HG03571 (cell line): ENCODE results near the gene DPP6.

Source experiments
- ATAC-seq: cut with Tn5 transposase; IDR thresholded peaks from one replicate; pipeline ENCODE4 v1.9.1; 2021; ENCODE audit not compliant: unreplicated experiment

Gene DPP6

GRCh38 chr7:154684666-154685563 is 632.7 kb downstream of the DPP6 start:
- no peak for ATAC-seq

GRCh38 chr7:154685564-154685901 is 633.3 kb downstream of the DPP6 start:
- ATAC-seq: no peak

GRCh38 chr7:154686305-154686704 is 634.1 kb downstream of the DPP6 start:
- no peak for ATAC-seq

GRCh38 chr7:154688952-154689351 is 636.8 kb downstream of the DPP6 start:
- ATAC-seq: no peak

GRCh38 chr7:154690411-154690810 is 638.2 kb downstream of the DPP6 start:
- no peak for ATAC-seq

GRCh38 chr7:154693661-154694060 is 641.5 kb downstream of the DPP6 start:
- ATAC-seq: no peak

GRCh38 chr7:154695836-154696235 is 643.6 kb downstream of the DPP6 start:
- no peak for ATAC-seq

GRCh38 chr7:154696556-154696955 is 644.4 kb downstream of the DPP6 start:
- no peak for ATAC-seq

- ATAC-seq: no peak
Observed at GRCh38 chr7:154698726-154699291, 646.6 kb downstream of the DPP6 start.

GRCh38 chr7:154699417-154699816 is 647.2 kb downstream of the DPP6 start:
- no peak for ATAC-seq

- no peak for ATAC-seq
Observed at GRCh38 chr7:154709840-154710520, 657.8 kb downstream of the DPP6 start.

GRCh38 chr7:154720016-154720415 is 667.8 kb downstream of the DPP6 start:
- ATAC-seq: no peak

- ATAC-seq: no peak
Observed at GRCh38 chr7:154721086-154721485, 668.9 kb downstream of the DPP6 start.

- no peak for ATAC-seq
Observed at GRCh38 chr7:154726368-154726767, 674.2 kb downstream of the DPP6 start.

GRCh38 chr7:154729056-154729455 is 676.9 kb downstream of the DPP6 start:
- no peak for ATAC-seq

GRCh38 chr7:154735766-154736165 is 683.6 kb downstream of the DPP6 start:
- ATAC-seq: no peak

- no peak for ATAC-seq
Observed at GRCh38 chr7:154736389-154736788, 684.2 kb downstream of the DPP6 start.

GRCh38 chr7:154738216-154738615 is 686.0 kb downstream of the DPP6 start:
- no peak for ATAC-seq

- no peak for ATAC-seq
Observed at GRCh38 chr7:154741131-154741530, 688.9 kb downstream of the DPP6 start.

GRCh38 chr7:154743206-154743605 is 691.0 kb downstream of the DPP6 start:
- ATAC-seq: no peak

- ATAC-seq: no peak
Observed at GRCh38 chr7:154744256-154744860, 692.2 kb downstream of the DPP6 start.

- no peak for ATAC-seq
Observed at GRCh38 chr7:154744861-154745258, 692.7 kb downstream of the DPP6 start.
